MG63 (cell line): ENCODE data around the gene CCSAP. TPM values are rescaled to one million over a fixed set of nuclear protein-coding genes. Genes with fewer than 3 reads are reported as not detected.

Source experiments
- total RNA-seq: library from RNA; depleted of rRNA; stranded (reverse); fragments of >200 nt; shearing (Covaris generic); gene quantifications from 2 replicates; pipeline ENCODE4 v1.2.3, GENCODE V29; 2014; ENCODE audit warnings: low replicate concordance; rRNA removed

CCSAP gene
- total RNA-seq, 1 experiment from 2014 or later, result 6.1 TPM

Other genes with a start within 250 kb of the CCSAP start
- gene RAB4A, start 71.9 kb downstream of the CCSAP start, total RNA-seq, result 62.7 and 73.9 TPM in 2 replicates
- gene ACTA1, start 91.0 kb upstream of the CCSAP start, total RNA-seq, result not detected in 2 replicates
- gene NUP133, start 165.3 kb upstream of the CCSAP start, total RNA-seq, result 28.1 and 28.3 TPM in 2 replicates
- gene ABCB10, start 215.7 kb upstream of the CCSAP start, total RNA-seq, result 34.2 and 38.4 TPM in 2 replicates